ENCODE results near the gene TNFRSF1A.

DNA sequence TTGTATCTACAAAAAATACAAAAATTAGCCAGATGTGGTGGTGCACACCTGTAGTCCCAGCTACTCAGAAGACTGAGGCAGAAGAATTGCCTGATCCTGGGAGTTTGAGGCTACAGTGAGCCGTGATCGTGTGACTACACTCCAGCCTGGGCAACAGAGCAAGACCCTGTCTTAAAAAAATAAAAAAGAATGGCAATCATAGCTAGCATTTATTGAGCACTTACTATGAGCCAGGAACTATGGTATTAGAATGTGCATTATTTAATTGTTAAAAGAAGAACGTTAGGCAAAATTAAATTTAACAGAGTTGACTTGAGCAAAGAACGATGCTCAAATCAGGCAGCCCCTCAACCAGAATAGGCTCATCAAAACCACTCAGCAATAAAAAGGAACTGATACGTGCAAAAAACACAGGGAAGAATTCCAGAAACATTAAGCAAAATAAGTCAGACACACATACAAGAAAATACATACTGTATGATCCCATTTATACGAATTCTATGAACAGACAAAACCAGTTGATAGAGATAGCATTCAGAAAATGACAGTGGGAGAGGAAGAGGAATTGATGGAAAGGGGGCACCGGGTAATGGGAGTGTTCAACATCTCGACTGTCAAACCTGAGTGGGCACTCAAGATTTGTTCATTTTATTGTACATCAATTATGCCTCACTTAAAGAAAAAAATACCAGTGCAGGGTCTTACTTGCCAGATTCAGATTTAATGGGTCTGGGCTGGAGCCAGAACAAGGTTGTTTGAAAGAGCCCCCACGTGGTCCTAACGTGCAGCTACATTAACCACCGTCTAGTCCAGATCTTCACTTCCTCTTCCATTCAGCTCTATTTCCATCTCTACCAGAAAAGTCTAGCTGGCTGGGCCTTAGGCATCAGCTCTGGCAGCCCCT lies 25.4 kb upstream of the TNFRSF1A start:
- TF ChIP-seq, protein P1, sequence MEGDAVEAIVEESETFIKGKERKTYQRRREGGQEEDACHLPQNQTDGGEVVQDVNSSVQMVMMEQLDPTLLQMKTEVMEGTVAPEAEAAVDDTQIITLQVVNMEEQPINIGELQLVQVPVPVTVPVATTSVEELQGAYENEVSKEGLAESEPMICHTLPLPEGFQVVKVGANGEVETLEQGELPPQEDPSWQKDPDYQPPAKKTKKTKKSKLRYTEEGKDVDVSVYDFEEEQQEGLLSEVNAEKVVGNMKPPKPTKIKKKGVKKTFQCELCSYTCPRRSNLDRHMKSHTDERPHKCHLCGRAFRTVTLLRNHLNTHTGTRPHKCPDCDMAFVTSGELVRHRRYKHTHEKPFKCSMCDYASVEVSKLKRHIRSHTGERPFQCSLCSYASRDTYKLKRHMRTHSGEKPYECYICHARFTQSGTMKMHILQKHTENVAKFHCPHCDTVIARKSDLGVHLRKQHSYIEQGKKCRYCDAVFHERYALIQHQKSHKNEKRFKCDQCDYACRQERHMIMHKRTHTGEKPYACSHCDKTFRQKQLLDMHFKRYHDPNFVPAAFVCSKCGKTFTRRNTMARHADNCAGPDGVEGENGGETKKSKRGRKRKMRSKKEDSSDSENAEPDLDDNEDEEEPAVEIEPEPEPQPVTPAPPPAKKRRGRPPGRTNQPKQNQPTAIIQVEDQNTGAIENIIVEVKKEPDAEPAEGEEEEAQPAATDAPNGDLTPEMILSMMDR (IDR thresholded peaks at IDR 0.05; ENCODE audit: poor library complexity, severe bottlenecking): no peak
- TF ChIP-seq POLR2AphosphoS5 (IDR thresholded peaks at IDR 0.05) (no peak), EZH2 (IDR thresholded peaks at IDR 0.05; ENCODE audit: borderline replicate concordance, insufficient read depth, low read length, poor library complexity, severe bottlenecking) (no peak), SMC3 (conservative IDR thresholded peaks at IDR 0.05; ENCODE audit: poor library complexity) (no peak), EP300 (conservative IDR thresholded peaks at IDR 0.05; ENCODE audit: poor library complexity, severe bottlenecking) (no peak), TAF1 (IDR thresholded peaks at IDR 0.05; ENCODE audit: low read depth) (no peak)
